ENCODE data around the gene IL1RAP. TPM values are rescaled to one million over a fixed set of nuclear protein-coding genes. Genes with fewer than 3 reads are reported as not detected.

Gene IL1RAP
- total RNA-seq, 4 donors from 2014 or later: 4.5 to 13.9 (median 5.2) TPM

DNA sequence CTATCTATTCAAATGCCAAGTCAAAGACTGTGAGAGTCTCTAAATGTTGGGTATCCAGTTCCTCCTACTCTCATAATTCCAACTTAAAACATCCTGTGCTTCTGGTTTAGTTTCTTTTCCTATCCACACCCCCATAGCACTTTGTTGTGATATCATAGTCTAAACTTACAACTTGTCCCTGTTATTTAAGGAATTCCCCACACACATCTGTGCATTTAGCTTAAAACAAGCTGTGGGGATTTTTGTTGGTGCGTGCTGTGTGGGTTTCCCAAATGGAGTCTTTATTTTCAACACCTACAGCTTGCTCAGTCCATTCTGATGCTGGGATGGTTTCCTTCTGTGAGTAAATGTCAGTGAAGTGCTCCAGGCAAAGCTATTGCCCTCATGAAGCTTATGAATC is 181.3 kb downstream of the IL1RAP start:
- intact Hi-C loops (cut with DNase I): no loop called here
- 85% methylated on average over 1 of the region's 1 CpG for whole genome bisulfite sequencing

DNA sequence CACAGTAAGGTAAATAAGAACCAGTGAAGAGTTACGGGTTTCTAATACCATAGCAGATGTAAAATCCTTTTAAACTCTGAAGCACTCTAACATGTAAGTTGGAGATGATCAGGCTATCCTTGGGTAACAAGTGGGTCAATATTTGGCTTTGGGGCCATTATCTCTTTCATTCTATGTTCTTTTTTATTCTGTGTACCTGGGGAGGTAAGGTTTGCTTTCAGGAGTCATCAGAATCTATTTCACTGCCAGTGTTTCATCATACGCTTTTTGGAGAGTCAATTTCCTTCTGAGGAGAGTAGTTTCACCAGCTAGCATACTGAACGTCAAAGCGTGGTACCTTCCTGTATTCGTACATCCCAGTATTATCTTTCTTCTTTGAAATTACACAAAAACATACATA is 182.1 kb downstream of the IL1RAP start:
- no peaks in the 10 kb centered on the region for H3K4me1 ChIP-seq
- H3K9me3 ChIP-seq: no peaks in the 10 kb centered on the region
- no peak overlapping the region for H3K27ac ChIP-seq (replicated peaks in 1 of 4)
- no peaks in the 10 kb centered on the region for H3K27me3 ChIP-seq
- TF ChIP-seq, protein P1, sequence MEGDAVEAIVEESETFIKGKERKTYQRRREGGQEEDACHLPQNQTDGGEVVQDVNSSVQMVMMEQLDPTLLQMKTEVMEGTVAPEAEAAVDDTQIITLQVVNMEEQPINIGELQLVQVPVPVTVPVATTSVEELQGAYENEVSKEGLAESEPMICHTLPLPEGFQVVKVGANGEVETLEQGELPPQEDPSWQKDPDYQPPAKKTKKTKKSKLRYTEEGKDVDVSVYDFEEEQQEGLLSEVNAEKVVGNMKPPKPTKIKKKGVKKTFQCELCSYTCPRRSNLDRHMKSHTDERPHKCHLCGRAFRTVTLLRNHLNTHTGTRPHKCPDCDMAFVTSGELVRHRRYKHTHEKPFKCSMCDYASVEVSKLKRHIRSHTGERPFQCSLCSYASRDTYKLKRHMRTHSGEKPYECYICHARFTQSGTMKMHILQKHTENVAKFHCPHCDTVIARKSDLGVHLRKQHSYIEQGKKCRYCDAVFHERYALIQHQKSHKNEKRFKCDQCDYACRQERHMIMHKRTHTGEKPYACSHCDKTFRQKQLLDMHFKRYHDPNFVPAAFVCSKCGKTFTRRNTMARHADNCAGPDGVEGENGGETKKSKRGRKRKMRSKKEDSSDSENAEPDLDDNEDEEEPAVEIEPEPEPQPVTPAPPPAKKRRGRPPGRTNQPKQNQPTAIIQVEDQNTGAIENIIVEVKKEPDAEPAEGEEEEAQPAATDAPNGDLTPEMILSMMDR (IDR thresholded peaks at IDR 0.05): no peak
- no peak for TF ChIP-seq POLR2AphosphoS5 (IDR thresholded peaks at IDR 0.05)
- no peak for TF ChIP-seq POLR2A (IDR thresholded peaks at IDR 0.05; ENCODE audit: low read depth)
- no peak for TF ChIP-seq EP300 (IDR thresholded peaks at IDR 0.05)
- no peak for DNase-seq (ENCODE audit: extremely low spot score)
- intact Hi-C loops (cut with DNase I): no loop called here
- no peak overlapping the region for H3K4me3 ChIP-seq
- WGBS: 93% methylated on average over 5 of the region's 5 CpGs
- no peaks in the 10 kb centered on the region for H3K36me3 ChIP-seq

More for the DNA sequence above, 181.3 kb downstream of the IL1RAP start:
- H3K4me3 ChIP-seq: no peak overlapping the region
- H3K36me3 ChIP-seq: no peaks in the 10 kb centered on the region
- no peaks in the 10 kb centered on the region for H3K9me3 ChIP-seq
- H3K4me1 ChIP-seq: no peaks in the 10 kb centered on the region
- TF ChIP-seq, protein P1 (IDR thresholded peaks at IDR 0.05): no peak
- TF ChIP-seq EP300 (IDR thresholded peaks at IDR 0.05) (no peak), POLR2AphosphoS5 (IDR thresholded peaks at IDR 0.05) (no peak), POLR2A (IDR thresholded peaks at IDR 0.05; ENCODE audit: low read depth) (no peak)
- no peak for DNase-seq (ENCODE audit: extremely low spot score)
- H3K27ac ChIP-seq (replicated peaks in 1 of 4): no peak overlapping the region
- no peaks in the 10 kb centered on the region for H3K27me3 ChIP-seq

DNA sequence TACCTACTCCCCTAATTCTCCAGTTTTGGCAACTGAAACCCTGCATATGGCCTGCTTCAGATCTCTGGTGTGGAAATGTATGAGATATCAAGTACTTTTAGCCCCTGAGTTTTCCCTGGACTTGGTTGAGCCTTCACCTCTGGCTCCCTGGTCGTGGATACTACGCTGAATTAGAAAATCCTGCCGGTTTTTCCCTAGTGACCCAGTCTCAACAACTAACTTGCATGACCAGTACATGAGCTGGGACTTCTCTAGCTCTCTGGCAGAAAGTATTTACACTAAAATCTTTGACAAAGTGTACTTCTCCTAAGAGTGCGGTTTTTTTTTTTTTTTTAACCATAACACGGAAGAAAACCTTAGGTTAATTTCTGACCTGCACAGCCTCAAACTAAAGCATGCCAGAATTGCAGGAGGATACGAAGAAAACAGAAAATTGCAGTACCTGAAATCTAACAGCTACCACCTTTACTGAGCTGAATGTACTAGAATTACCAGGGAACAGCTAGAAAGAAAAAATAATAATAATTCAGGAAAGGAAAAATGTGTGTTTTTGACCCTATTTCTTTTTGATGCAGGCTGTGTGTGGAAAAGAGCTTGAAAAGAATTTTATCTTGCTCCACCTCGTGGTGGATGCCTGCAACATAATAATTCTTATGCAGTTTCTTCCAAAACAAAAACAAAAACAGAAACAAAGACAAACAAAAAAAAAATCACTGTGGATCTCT is 183.1 kb downstream of the IL1RAP start:
- no peaks in the 10 kb centered on the region for H3K27me3 ChIP-seq
- 43% methylated on average over 7 of the region's 7 CpGs for WGBS
- DNase-seq (ENCODE audit: extremely low spot score): no peak
- no peak overlapping the region for H3K4me3 ChIP-seq
- H3K9me3 ChIP-seq: no peaks in the 10 kb centered on the region
- TF ChIP-seq EP300 (IDR thresholded peaks at IDR 0.05) (no peak), POLR2A (IDR thresholded peaks at IDR 0.05; ENCODE audit: low read depth) (no peak)
- TF ChIP-seq, protein P1 (IDR thresholded peaks at IDR 0.05): peak; percentile 18 to 40 (median 26)
- intact Hi-C loops (cut with DNase I): no loop called here
- no peaks in the 10 kb centered on the region for H3K4me1 ChIP-seq
- no peaks in the 10 kb centered on the region for H3K36me3 ChIP-seq
- H3K27ac ChIP-seq (replicated peaks in 1 of 4): no peak overlapping the region

DNA sequence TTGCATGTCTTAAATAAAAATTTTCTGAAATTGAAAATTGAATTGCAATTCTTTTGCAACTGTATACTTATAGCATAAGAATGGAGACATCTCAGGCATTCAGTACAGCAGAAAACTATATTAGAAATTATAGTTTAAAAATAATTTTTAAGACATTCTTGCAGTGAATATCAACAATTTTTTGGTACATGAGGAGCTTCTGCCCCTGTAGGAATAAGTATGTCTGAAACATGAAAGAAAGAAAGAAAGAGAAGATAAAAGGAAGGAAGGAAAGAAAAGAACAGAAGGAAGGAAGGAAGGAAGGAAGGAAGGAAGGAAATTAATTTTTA is 183.6 kb downstream of the IL1RAP start:
- H3K27me3 ChIP-seq: no peaks in the 10 kb centered on the region
- H3K36me3 ChIP-seq: no peaks in the 10 kb centered on the region
- H3K4me1 ChIP-seq: no peaks in the 10 kb centered on the region
- DNase-seq (ENCODE audit: extremely low spot score): no peak
- H3K4me3 ChIP-seq: no peak overlapping the region
- intact Hi-C loops (cut with DNase I): no loop called here
- no peaks in the 10 kb centered on the region for H3K9me3 ChIP-seq
- TF ChIP-seq EP300 (IDR thresholded peaks at IDR 0.05) (no peak), POLR2AphosphoS5 (IDR thresholded peaks at IDR 0.05) (no peak), POLR2A (IDR thresholded peaks at IDR 0.05; ENCODE audit: low read depth) (no peak)
- H3K27ac ChIP-seq (replicated peaks in 1 of 4): no peak overlapping the region

DNA sequence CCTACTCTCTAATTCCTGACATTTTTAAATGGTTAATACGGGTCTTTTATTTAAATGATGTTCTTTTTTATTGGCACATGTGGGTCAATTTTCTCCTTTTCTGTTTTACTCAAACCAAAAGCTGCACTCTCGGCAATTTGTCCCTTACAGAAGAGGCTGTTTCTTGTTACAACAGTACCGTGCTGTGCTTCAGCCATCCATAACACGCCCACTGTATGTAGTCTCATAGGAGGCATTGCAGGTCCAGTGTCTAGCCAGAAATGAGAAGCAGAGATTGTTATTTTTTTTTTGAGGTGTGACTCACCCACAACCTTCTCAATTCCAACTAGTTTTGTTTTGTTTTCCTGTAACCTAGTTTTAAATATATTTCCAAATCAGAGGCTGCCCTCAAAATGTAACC is 184.0 kb downstream of the IL1RAP start:
- Histone ChIP-seq H3K4me3 (no peak overlapping the region), H3K27ac (replicated peaks in 1 of 4) (no peak overlapping the region), H3K36me3 (no peaks in the 10 kb centered on the region), H3K27me3 (no peaks in the 10 kb centered on the region), H3K4me1 (no peaks in the 10 kb centered on the region), H3K9me3 (no peaks in the 10 kb centered on the region)
- DNase-seq (ENCODE audit: extremely low spot score): no peak
- TF ChIP-seq EP300 (IDR thresholded peaks at IDR 0.05) (no peak), POLR2AphosphoS5 (IDR thresholded peaks at IDR 0.05) (no peak), POLR2A (IDR thresholded peaks at IDR 0.05; ENCODE audit: low read depth) (no peak)
- TF ChIP-seq, protein P1 (IDR thresholded peaks at IDR 0.05): no peak
- intact Hi-C loops (cut with DNase I): no loop called here
- 62% methylated on average over 4 of the region's 4 CpGs for WGBS

All from esophagus muscularis mucosa (tissue), 4 donors.